Endodermal cell (in vitro differentiated cells): ENCODE results near the gene NLGN1. TPM values are rescaled to one million over a fixed set of nuclear protein-coding genes. Genes with fewer than 3 reads are reported as not detected.
A peak's percentile ranks its signal among the peaks of the same experiment; 100 is the strongest.

Experiments used
- DNase-seq: peaks from one replicate; pipeline ENCODE4 v3.0.0-alpha.2; 2017
- H3K27ac ChIP-seq: 2 replicates; pipeline ENCODE4 v1.5.1; 2013; ENCODE audit warnings: mild to moderate bottlenecking, low read depth, low read length, moderate library complexity
- H3K27me3 ChIP-seq: 2 replicates; pipeline ENCODE4 v1.6.1; 2013; ENCODE audit warnings: mild to moderate bottlenecking, low read length, moderate library complexity; ENCODE audit not compliant: insufficient read depth, control insufficient read depth, poor library complexity, severe bottlenecking
- H3K36me3 ChIP-seq: 2 replicates; pipeline ENCODE4 v1.7.0; 2013; ENCODE audit warnings: mild to moderate bottlenecking, low read length, moderate library complexity; ENCODE audit not compliant: control insufficient read depth, insufficient read depth
- H3K4me1 ChIP-seq: one replicate; pipeline ENCODE4 v1.7.0; 2013; ENCODE audit warnings: low read length; ENCODE audit not compliant: control insufficient read depth, insufficient read depth
- H3K4me3 ChIP-seq: 2 replicates; pipeline ENCODE4 v1.5.1; 2013; ENCODE audit warnings: mild to moderate bottlenecking, low read length, moderate library complexity
- H3K9ac ChIP-seq: 2 replicates; pipeline ENCODE4 v1.6.1; 2013; ENCODE audit warnings: mild to moderate bottlenecking, low read length, moderate library complexity; ENCODE audit not compliant: poor library complexity, severe bottlenecking; ENCODE audit errors: extremely low read depth
- H3K9me3 ChIP-seq: 2 replicates; pipeline ENCODE4 v1.6.1; 2013; ENCODE audit warnings: mild to moderate bottlenecking, low read length, moderate library complexity; ENCODE audit not compliant: control insufficient read depth
- H3K27ac Mint-ChIP-seq: 2 replicates; pipeline ENCODE4 v1.8.0; 2020; ENCODE audit warnings: mixed read lengths
- H3K27me3 Mint-ChIP-seq: 2 replicates; pipeline ENCODE4 v1.8.0; 2021; ENCODE audit warnings: mild to moderate bottlenecking, mixed read lengths; ENCODE audit not compliant: insufficient read depth
- H3K36me3 Mint-ChIP-seq: 2 replicates; pipeline ENCODE4 v1.8.0; 2020; ENCODE audit warnings: low read depth, mixed read lengths
- H3K4me1 Mint-ChIP-seq: 2 replicates; pipeline ENCODE4 v1.8.0; 2020; ENCODE audit warnings: mixed read lengths
- H3K4me3 Mint-ChIP-seq: 2 replicates; pipeline ENCODE4 v1.8.0; 2020; ENCODE audit warnings: mild to moderate bottlenecking, moderate library complexity, mixed read lengths
- H3K9me3 Mint-ChIP-seq: 2 replicates; pipeline ENCODE4 v1.8.0; 2020; ENCODE audit warnings: mild to moderate bottlenecking, mixed read lengths
- WGBS, 2 experiments: methylation state at CpG; one replicate each; pipeline versions ENCODE4 v1.1.5 to v1.1.7; 2013; ENCODE audit warnings: missing lambda C conversion rate in 2 of 2, mixed read lengths in 1 of 2; ENCODE audit not compliant: insufficient coverage in 1 of 2, insufficient read length in 1 of 2; 5-methylcytosine and 5-hydroxymethylcytosine counted together
- total RNA-seq, 2 donors: library from RNA; stranded (reverse); fragmentation: NEBNext Ultra II Directional in 1 of 2; extraction: Animal tissue kit (Norgen Biotek cat#: 25700) in 1 of 2; gene quantifications; 2 replicates in 1 of 2; 3 replicates in 1 of 2; pipeline ENCODE4 v1.2.1, GENCODE V29; 2021
- TF ChIP-seq, protein P1 (sequence below): fragments of 200-600 bp; sonication (generic); conservative IDR thresholded peaks from 2 replicates; pipeline ENCODE4 v1.5.0; 2021; ENCODE audit warnings: antibody characterized with exemption, mild to moderate bottlenecking

Gene NLGN1
- total RNA-seq, 2 donors from 2014 or later: 3.4 to 14.3 TPM

GRCh38 chr3:173936316-173936715, 538.8 kb downstream of the NLGN1 start:
- TF ChIP-seq, protein P1, sequence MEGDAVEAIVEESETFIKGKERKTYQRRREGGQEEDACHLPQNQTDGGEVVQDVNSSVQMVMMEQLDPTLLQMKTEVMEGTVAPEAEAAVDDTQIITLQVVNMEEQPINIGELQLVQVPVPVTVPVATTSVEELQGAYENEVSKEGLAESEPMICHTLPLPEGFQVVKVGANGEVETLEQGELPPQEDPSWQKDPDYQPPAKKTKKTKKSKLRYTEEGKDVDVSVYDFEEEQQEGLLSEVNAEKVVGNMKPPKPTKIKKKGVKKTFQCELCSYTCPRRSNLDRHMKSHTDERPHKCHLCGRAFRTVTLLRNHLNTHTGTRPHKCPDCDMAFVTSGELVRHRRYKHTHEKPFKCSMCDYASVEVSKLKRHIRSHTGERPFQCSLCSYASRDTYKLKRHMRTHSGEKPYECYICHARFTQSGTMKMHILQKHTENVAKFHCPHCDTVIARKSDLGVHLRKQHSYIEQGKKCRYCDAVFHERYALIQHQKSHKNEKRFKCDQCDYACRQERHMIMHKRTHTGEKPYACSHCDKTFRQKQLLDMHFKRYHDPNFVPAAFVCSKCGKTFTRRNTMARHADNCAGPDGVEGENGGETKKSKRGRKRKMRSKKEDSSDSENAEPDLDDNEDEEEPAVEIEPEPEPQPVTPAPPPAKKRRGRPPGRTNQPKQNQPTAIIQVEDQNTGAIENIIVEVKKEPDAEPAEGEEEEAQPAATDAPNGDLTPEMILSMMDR: no peak
- no peak overlapping the region for H3K9ac ChIP-seq
- WGBS, 2 experiments: 86 to 88% methylated on average over 1 to 2 of the region's 2 CpGs
- H3K4me1 Mint-ChIP-seq: peaks cover 45% of the 10 kb centered on the region
- H3K27me3 ChIP-seq: no peaks in the 10 kb centered on the region
- H3K9me3 ChIP-seq: no peaks in the 10 kb centered on the region
- H3K9me3 Mint-ChIP-seq: no peaks in the 10 kb centered on the region
- H3K27me3 Mint-ChIP-seq: no peaks in the 10 kb centered on the region
- peaks cover 20% of the 10 kb centered on the region for H3K4me1 ChIP-seq
- H3K27ac Mint-ChIP-seq: no peak overlapping the region
- H3K4me3 ChIP-seq: no peak overlapping the region
- no peak for DNase-seq
- H3K27ac ChIP-seq: no peak overlapping the region
- H3K36me3 ChIP-seq: no peaks in the 10 kb centered on the region
- no peaks in the 10 kb centered on the region for H3K36me3 Mint-ChIP-seq
- no peak overlapping the region for H3K4me3 Mint-ChIP-seq

GRCh38 chr3:173938159-173938558, 540.6 kb downstream of the NLGN1 start:
- H3K27ac Mint-ChIP-seq: peak overlapping the region; percentile 92
- H3K9ac ChIP-seq: no peak overlapping the region
- H3K36me3 ChIP-seq: no peaks in the 10 kb centered on the region
- no peaks in the 10 kb centered on the region for H3K9me3 ChIP-seq
- H3K4me1 ChIP-seq: peaks cover 14% of the 10 kb centered on the region
- no peaks in the 10 kb centered on the region for H3K9me3 Mint-ChIP-seq
- no peak overlapping the region for H3K27ac ChIP-seq
- 51 to 63% methylated on average over 3 to 4 of the region's 4 CpGs for WGBS, 2 experiments
- H3K27me3 Mint-ChIP-seq: no peaks in the 10 kb centered on the region
- H3K27me3 ChIP-seq: no peaks in the 10 kb centered on the region
- no peak overlapping the region for H3K4me3 Mint-ChIP-seq
- no peak overlapping the region for H3K4me3 ChIP-seq
- TF ChIP-seq, protein P1: no peak
- DNase-seq: no peak
- H3K4me1 Mint-ChIP-seq: peaks cover 27% of the 10 kb centered on the region
- H3K36me3 Mint-ChIP-seq: no peaks in the 10 kb centered on the region

DNA sequence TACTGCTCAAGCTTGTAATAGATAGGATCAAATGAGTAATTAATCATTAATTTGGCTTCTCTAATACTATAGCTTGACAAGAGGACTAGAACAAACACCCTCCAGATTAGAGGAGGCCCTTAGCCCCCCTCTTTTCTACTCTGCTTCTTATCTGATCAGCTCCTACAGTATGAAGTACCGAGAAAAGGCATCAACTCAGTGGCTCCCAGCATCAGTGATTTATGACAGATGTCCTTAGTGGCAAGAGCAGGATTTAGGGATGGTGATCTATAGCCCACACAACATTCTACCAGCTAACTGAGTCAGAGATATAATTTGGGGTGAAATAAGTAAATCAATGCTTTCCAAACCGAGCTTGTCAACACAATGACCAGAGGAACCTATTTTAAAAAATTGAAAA, 541.1 kb downstream of the NLGN1 start:
- Mint-ChIP-seq H3K27ac (peak overlapping the region; percentile 92), H3K36me3 (no peaks in the 10 kb centered on the region), H3K9me3 (no peaks in the 10 kb centered on the region), H3K27me3 (no peaks in the 10 kb centered on the region), H3K4me1 (peaks cover 25% of the 10 kb centered on the region), H3K4me3 (peak overlapping the region; percentile 32)
- TF ChIP-seq, protein P1: no peak
- Histone ChIP-seq H3K4me3 (no peak overlapping the region), H3K9ac (no peak overlapping the region), H3K4me1 (peaks cover 14% of the 10 kb centered on the region), H3K27me3 (no peaks in the 10 kb centered on the region), H3K9me3 (no peaks in the 10 kb centered on the region), H3K36me3 (no peaks in the 10 kb centered on the region), H3K27ac (no peak overlapping the region)
- no peak for DNase-seq
- WGBS, 2 experiments: 86% methylated on average over 1 of the region's 2 CpGs; no CpG with 5 or more reads in 1 of the 2 experiments
